ENCODE measurements around the gene DCDC2C.

DNA sequence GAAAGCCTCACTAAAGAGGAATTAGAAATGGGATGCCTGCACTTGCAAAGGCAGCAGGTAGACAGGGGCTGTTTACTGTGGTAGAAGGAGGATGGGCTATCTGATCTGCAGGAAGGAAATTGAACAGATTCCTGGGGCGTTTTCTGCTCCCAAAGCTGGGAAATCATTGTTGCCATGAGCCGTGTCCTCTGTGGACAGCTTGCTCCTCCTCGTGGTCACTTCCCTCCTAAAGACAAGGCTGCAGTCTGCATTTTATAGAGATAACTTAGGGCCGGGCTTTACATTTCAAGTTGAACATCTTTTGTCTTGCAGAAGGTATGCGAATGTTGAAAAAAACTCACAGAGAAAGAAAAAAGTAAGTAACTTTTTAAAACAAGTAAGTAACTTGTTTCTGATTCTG lies 50.9 kb downstream of the DCDC2C start:
- TF ChIP-seq, protein P1, sequence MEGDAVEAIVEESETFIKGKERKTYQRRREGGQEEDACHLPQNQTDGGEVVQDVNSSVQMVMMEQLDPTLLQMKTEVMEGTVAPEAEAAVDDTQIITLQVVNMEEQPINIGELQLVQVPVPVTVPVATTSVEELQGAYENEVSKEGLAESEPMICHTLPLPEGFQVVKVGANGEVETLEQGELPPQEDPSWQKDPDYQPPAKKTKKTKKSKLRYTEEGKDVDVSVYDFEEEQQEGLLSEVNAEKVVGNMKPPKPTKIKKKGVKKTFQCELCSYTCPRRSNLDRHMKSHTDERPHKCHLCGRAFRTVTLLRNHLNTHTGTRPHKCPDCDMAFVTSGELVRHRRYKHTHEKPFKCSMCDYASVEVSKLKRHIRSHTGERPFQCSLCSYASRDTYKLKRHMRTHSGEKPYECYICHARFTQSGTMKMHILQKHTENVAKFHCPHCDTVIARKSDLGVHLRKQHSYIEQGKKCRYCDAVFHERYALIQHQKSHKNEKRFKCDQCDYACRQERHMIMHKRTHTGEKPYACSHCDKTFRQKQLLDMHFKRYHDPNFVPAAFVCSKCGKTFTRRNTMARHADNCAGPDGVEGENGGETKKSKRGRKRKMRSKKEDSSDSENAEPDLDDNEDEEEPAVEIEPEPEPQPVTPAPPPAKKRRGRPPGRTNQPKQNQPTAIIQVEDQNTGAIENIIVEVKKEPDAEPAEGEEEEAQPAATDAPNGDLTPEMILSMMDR (conservative IDR thresholded peaks at IDR 0.05 in 1 of 2, IDR thresholded peaks at IDR 0.05 in 1 of 2; ENCODE audit: low read depth in 1 of 2, low read length in 2 of 2) = no peak
- no peak for TF ChIP-seq EZH2 (IDR thresholded peaks at IDR 0.05; ENCODE audit: low read length, missing control alignments)

All from fibroblast of lung (primary cell).